SK-N-SH treated with all-trans-retinoic acid at 6 μM for 48 hours (cell line): ENCODE measurements around the gene IL9R.
"Not testable (repeated sequence)": the region's sequence is repeated elsewhere in the genome, so short reads cannot be mapped to it uniquely, and the experiment has no call there.

Experiments
- CSDC2 ChIP-seq: fragments of 250-450 bp; sonication (Bioruptor Pico); IDR thresholded peaks from 2 replicates; pipeline ENCODE4 v1.5.0; 2020; ENCODE audit warnings: mild to moderate bottlenecking, moderate library complexity
- ZFP3 ChIP-seq: fragments of 250-450 bp; sonication (Bioruptor Pico); IDR thresholded peaks from 2 replicates; pipeline ENCODE4 v1.5.0; 2020; ENCODE audit warnings: mild to moderate bottlenecking, moderate library complexity
- TF ChIP-seq, protein P1 (sequence below): fragments of 250-450 bp; sonication (Bioruptor Pico); IDR thresholded peaks from 2 replicates; pipeline ENCODE4 v1.8.0; 2020; ENCODE audit warnings: mild to moderate bottlenecking, moderate library complexity, borderline replicate concordance

DNA sequence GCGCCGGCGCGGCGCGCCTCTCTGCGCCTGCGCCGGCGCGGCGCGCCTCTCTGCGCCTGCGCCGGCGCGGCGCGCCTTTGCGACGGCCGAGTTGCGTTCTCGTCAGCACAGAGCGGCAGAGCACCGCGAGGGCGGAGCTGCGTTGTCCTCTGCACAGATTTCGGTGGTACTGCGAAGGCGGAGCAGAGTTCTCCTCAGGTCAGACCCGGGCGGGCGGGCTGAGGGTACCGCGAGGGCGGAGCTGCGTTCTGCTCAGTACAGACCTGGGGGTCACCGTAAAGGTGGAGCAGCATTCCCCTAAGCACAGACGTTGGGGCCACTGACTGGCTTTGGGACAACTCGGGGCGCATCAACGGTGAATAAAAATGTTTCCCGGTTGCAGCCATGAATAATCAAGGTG is 31.8 kb downstream of the IL9R start:
- not testable (repeated sequence) for TF ChIP-seq ZFP3; CSDC2 (CRISPR knock-in tag)
- TF ChIP-seq, protein P1, sequence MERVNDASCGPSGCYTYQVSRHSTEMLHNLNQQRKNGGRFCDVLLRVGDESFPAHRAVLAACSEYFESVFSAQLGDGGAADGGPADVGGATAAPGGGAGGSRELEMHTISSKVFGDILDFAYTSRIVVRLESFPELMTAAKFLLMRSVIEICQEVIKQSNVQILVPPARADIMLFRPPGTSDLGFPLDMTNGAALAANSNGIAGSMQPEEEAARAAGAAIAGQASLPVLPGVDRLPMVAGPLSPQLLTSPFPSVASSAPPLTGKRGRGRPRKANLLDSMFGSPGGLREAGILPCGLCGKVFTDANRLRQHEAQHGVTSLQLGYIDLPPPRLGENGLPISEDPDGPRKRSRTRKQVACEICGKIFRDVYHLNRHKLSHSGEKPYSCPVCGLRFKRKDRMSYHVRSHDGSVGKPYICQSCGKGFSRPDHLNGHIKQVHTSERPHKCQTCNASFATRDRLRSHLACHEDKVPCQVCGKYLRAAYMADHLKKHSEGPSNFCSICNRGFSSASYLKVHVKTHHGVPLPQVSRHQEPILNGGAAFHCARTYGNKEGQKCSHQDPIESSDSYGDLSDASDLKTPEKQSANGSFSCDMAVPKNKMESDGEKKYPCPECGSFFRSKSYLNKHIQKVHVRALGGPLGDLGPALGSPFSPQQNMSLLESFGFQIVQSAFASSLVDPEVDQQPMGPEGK, result not testable (repeated sequence)
